ENCODE results near the gene THSD7A. TPM values are rescaled to one million over a fixed set of nuclear protein-coding genes. Genes with fewer than 3 reads are reported as not detected.
A peak's percentile ranks its signal among the peaks of the same experiment; 100 is the strongest.

Gene THSD7A
- total RNA-seq, 1 experiment from 2014 or later = 0.64 TPM

DNA sequence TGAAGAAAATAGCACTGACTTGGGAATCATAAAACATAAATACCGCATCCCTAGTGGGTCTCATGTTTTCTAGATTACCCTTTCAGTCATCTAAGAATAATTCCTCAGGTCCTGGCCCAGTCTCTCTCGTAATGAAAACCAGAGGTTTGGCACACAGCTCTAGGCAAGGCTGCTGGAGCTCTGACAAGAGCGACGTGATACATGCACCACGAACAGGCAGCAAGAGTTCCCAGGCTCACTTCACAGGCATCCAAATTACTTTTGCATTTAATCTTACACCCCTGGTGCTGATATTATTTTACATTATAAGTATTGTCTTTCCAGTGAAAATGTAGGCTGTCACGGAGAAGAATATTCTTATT, 105.2 kb downstream of the THSD7A start:
- TF ChIP-seq, protein P1, sequence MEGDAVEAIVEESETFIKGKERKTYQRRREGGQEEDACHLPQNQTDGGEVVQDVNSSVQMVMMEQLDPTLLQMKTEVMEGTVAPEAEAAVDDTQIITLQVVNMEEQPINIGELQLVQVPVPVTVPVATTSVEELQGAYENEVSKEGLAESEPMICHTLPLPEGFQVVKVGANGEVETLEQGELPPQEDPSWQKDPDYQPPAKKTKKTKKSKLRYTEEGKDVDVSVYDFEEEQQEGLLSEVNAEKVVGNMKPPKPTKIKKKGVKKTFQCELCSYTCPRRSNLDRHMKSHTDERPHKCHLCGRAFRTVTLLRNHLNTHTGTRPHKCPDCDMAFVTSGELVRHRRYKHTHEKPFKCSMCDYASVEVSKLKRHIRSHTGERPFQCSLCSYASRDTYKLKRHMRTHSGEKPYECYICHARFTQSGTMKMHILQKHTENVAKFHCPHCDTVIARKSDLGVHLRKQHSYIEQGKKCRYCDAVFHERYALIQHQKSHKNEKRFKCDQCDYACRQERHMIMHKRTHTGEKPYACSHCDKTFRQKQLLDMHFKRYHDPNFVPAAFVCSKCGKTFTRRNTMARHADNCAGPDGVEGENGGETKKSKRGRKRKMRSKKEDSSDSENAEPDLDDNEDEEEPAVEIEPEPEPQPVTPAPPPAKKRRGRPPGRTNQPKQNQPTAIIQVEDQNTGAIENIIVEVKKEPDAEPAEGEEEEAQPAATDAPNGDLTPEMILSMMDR (conservative IDR thresholded peaks at IDR 0.05; ENCODE audit: low read depth, low read length) = no peak
- no peak for TF ChIP-seq EZH2 (IDR thresholded peaks at IDR 0.05; ENCODE audit: borderline replicate concordance, low read depth, low read length, poor library complexity, severe bottlenecking)
- intact Hi-C loops (cut with micrococcal nuclease; ENCODE audit: unreplicated experiment) = no loop called here
- H3K4me1 ChIP-seq (ENCODE audit: insufficient read depth, low read length, poor library complexity, severe bottlenecking) = no peaks in the 10 kb centered on the region
- H3K9me3 ChIP-seq (ENCODE audit: low read depth, low read length, poor library complexity, severe bottlenecking) = no peaks in the 10 kb centered on the region
- CTCF ChIA-PET = no interaction called here
- no peak overlapping the region for H3K4me3 ChIP-seq (ENCODE audit: low read depth, low read length, poor library complexity, severe bottlenecking)
- H3K27me3 ChIP-seq (replicated peaks; ENCODE audit: insufficient read depth, low read depth, low read length, poor library complexity) = no peaks in the 10 kb centered on the region
- no peak overlapping the region for H3K27ac ChIP-seq (ENCODE audit: low read depth, low read length, poor library complexity, severe bottlenecking)
- no peaks in the 10 kb centered on the region for H3K36me3 ChIP-seq (ENCODE audit: insufficient read depth, low read length, poor library complexity, severe bottlenecking)
- no peak for DNase-seq (ENCODE audit: low spot score)
- POLR2A ChIA-PET (ENCODE audit: low non-redundant PET) = no interaction called here
- BruUV-seq (replicated peaks) = no TSS peak

DNA sequence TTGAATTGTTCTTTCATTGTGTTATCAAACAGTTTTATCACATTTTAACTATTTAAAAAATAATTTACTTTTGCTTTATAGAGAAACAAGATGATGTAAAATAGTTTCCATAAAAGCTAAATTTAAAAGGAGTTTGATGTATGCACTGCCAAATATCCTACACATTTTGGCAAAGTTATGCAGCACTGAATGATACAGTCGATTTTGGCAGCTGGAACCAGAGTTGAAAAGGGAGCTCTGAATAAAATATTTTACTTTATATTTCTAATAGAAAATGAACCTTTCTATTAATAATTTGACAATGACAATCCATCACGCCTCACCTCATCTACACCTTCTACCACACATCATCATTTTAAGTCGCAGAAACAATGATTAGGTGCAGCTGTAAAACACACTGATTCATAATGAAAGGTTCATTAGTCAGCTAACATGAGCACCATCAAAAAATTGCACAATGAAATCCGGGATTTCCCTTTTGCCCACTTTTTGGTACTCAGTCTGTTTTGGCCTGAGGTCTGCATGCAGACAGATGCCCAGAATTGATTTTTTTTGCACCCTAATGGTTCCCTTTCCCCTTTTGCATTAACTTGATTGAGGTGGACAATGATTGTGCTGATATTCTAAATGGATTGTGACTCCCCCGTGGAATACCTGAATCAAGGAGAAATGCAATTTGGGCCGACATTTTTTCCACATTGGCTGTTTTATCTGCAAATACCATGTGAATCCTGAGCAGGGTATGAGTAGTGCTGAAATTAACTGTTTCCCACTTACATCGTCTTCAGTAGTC, 105.8 kb downstream of the THSD7A start:
- H3K27me3 ChIP-seq (replicated peaks; ENCODE audit: insufficient read depth, low read depth, low read length, poor library complexity) = no peaks in the 10 kb centered on the region
- H3K4me3 ChIP-seq (ENCODE audit: low read depth, low read length, poor library complexity, severe bottlenecking) = no peak overlapping the region
- CTCF ChIA-PET = no interaction called here
- no peak for DNase-seq (ENCODE audit: low spot score)
- BruUV-seq (replicated peaks) = no TSS peak
- intact Hi-C loops (cut with micrococcal nuclease; ENCODE audit: unreplicated experiment) = no loop called here
- H3K9me3 ChIP-seq (ENCODE audit: low read depth, low read length, poor library complexity, severe bottlenecking) = no peaks in the 10 kb centered on the region
- no peak for TF ChIP-seq EZH2 (IDR thresholded peaks at IDR 0.05; ENCODE audit: borderline replicate concordance, low read depth, low read length, poor library complexity, severe bottlenecking)
- TF ChIP-seq, protein P1 (conservative IDR thresholded peaks at IDR 0.05; ENCODE audit: low read depth, low read length) = no peak
- no peak overlapping the region for H3K27ac ChIP-seq (ENCODE audit: low read depth, low read length, poor library complexity, severe bottlenecking)
- POLR2A ChIA-PET (ENCODE audit: low non-redundant PET) = no interaction called here
- no peaks in the 10 kb centered on the region for H3K36me3 ChIP-seq (ENCODE audit: insufficient read depth, low read length, poor library complexity, severe bottlenecking)
- no peaks in the 10 kb centered on the region for H3K4me1 ChIP-seq (ENCODE audit: insufficient read depth, low read length, poor library complexity, severe bottlenecking)

DNA sequence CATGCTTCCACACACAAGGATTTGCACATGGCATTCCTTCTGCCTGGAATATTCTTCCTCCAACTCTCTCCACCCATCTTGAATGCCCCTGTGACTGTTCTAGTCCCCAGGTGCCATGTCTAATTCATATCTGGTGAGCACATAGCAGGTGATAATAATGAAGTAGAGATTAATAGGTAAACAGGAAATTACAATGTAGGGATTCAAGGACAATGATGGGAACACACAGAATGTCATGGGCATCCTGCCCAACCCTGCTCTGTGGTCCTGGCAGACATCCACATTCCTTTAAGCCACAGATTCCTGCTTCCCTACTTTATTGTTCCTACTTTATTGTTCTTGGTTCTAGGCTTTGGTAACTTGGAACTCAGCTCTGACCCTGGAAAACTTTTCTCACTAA, 115.8 kb downstream of the THSD7A start:
- H3K27ac ChIP-seq (ENCODE audit: low read depth, low read length, poor library complexity, severe bottlenecking) = no peak overlapping the region
- H3K4me1 ChIP-seq (ENCODE audit: insufficient read depth, low read length, poor library complexity, severe bottlenecking) = no peaks in the 10 kb centered on the region
- intact Hi-C loops (cut with micrococcal nuclease; ENCODE audit: unreplicated experiment) = no loop called here
- CTCF ChIA-PET = no interaction called here
- H3K36me3 ChIP-seq (ENCODE audit: insufficient read depth, low read length, poor library complexity, severe bottlenecking) = no peaks in the 10 kb centered on the region
- peak; percentile 14 for DNase-seq (ENCODE audit: low spot score)
- POLR2A ChIA-PET (ENCODE audit: low non-redundant PET) = no interaction called here
- H3K9me3 ChIP-seq (ENCODE audit: low read depth, low read length, poor library complexity, severe bottlenecking) = no peaks in the 10 kb centered on the region
- H3K27me3 ChIP-seq (replicated peaks; ENCODE audit: insufficient read depth, low read depth, low read length, poor library complexity) = no peaks in the 10 kb centered on the region
- no TSS peak for BruUV-seq (replicated peaks)
- no peak overlapping the region for H3K4me3 ChIP-seq (ENCODE audit: low read depth, low read length, poor library complexity, severe bottlenecking)
- no peak for TF ChIP-seq EZH2 (IDR thresholded peaks at IDR 0.05; ENCODE audit: borderline replicate concordance, low read depth, low read length, poor library complexity, severe bottlenecking)
- TF ChIP-seq, protein P1 (conservative IDR thresholded peaks at IDR 0.05; ENCODE audit: low read depth, low read length) = no peak
